ENCODE data around the gene RYR1.
"Not testable (repeated sequence)": the region's sequence is repeated elsewhere in the genome, so short reads cannot be mapped to it uniquely, and the experiment has no call there.

RYR1 gene

GRCh38 chr19:38457690-38458405 lies 24.4 kb downstream of the RYR1 start:
- DNase-seq (ENCODE audit: low read depth) = no peak

GRCh38 chr19:38458991-38459390 lies 25.5 kb downstream of the RYR1 start:
- DNase-seq (ENCODE audit: low read depth) = no peak

- DNase-seq (ENCODE audit: low read depth) = no peak
Measured at GRCh38 chr19:38463365-38463764, 29.9 kb downstream of the RYR1 start.

GRCh38 chr19:38464421-38465082 lies 31.1 kb downstream of the RYR1 start:
- DNase-seq (ENCODE audit: low read depth) = no peak

GRCh38 chr19:38466050-38466449 lies 32.6 kb downstream of the RYR1 start:
- no peak for DNase-seq (ENCODE audit: low read depth)

GRCh38 chr19:38467541-38468525 lies 34.3 kb downstream of the RYR1 start:
- DNase-seq (ENCODE audit: low read depth) = no peak

GRCh38 chr19:38469151-38469550 lies 35.7 kb downstream of the RYR1 start:
- DNase-seq (ENCODE audit: low read depth) = no peak

GRCh38 chr19:38470788-38471480 lies 37.4 kb downstream of the RYR1 start:
- no peak for DNase-seq (ENCODE audit: low read depth)

GRCh38 chr19:38472725-38473124 lies 39.2 kb downstream of the RYR1 start:
- not testable (repeated sequence) for DNase-seq (ENCODE audit: low read depth)

- no peak for DNase-seq (ENCODE audit: low read depth)
Measured at GRCh38 chr19:38473201-38473600, 39.7 kb downstream of the RYR1 start.

GRCh38 chr19:38475176-38475575 lies 41.7 kb downstream of the RYR1 start:
- DNase-seq (ENCODE audit: low read depth) = no peak

GRCh38 chr19:38478273-38478971 lies 44.9 kb downstream of the RYR1 start:
- DNase-seq (ENCODE audit: low read depth) = no peak

- DNase-seq (ENCODE audit: low read depth) = no peak
Measured at GRCh38 chr19:38482496-38482895, 49.0 kb downstream of the RYR1 start.

GRCh38 chr19:38483016-38483630 lies 49.6 kb downstream of the RYR1 start:
- DNase-seq (ENCODE audit: low read depth) = no peak

GRCh38 chr19:38484747-38485146 lies 51.3 kb downstream of the RYR1 start:
- no peak for DNase-seq (ENCODE audit: low read depth)

- DNase-seq (ENCODE audit: low read depth) = no peak
Measured at GRCh38 chr19:38485541-38486285, 52.2 kb downstream of the RYR1 start.

- DNase-seq (ENCODE audit: low read depth) = no peak
Measured at GRCh38 chr19:38486731-38487336, 53.3 kb downstream of the RYR1 start.

- DNase-seq (ENCODE audit: low read depth) = no peak
Measured at GRCh38 chr19:38488096-38488495, 54.6 kb downstream of the RYR1 start.

- no peak for DNase-seq (ENCODE audit: low read depth)
Measured at GRCh38 chr19:38488776-38489481, 55.4 kb downstream of the RYR1 start.
